Coronary artery (tissue), 2 donors: ENCODE data around the gene PHC3.

Source experiments
- DNase-seq: peaks from one replicate; pipeline ENCODE4 v3.0.0-alpha.2; 2017; ENCODE audit warnings: low spot score
- H3K27ac ChIP-seq, 2 donors: fragments of 200-600 bp; sonication (generic); one replicate each; pipeline ENCODE4 v1.5.1; 2016 to 2019
- H3K4me3 ChIP-seq: fragments of 200-600 bp; sonication (generic); 2 replicates; pipeline ENCODE4 v1.5.1; 2016; ENCODE audit warnings: mild to moderate bottlenecking, moderate library complexity
- TF ChIP-seq, protein P1 (sequence below): fragments of 200-600 bp; sonication (generic); IDR thresholded peaks from one replicate; pipeline ENCODE4 v1.5.1; 2019; ENCODE audit warnings: antibody characterized with exemption

The PHC3 gene

DNA sequence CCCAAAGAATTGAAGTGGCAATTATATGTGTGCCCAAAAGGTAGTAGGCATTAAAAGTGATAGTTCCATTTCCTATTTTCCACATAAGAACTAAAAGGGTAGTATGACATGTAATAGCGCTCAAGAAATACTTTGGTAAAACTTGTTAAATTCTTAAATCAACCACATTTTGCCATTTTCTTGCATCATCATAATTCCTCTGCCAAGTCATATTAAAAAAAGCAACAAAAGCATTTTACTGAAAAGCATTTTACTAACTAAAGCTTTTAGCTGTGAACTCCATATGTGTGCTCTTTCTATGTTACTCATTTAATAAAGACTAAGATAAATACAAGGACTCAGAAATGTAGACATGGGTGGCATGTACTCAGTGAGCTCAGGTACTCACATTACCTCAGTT lies 73.6 kb downstream of the PHC3 start:
- no peak overlapping the region for H3K27ac ChIP-seq
- DNase-seq = no peak
- H3K4me3 ChIP-seq = no peak overlapping the region
- TF ChIP-seq, protein P1, sequence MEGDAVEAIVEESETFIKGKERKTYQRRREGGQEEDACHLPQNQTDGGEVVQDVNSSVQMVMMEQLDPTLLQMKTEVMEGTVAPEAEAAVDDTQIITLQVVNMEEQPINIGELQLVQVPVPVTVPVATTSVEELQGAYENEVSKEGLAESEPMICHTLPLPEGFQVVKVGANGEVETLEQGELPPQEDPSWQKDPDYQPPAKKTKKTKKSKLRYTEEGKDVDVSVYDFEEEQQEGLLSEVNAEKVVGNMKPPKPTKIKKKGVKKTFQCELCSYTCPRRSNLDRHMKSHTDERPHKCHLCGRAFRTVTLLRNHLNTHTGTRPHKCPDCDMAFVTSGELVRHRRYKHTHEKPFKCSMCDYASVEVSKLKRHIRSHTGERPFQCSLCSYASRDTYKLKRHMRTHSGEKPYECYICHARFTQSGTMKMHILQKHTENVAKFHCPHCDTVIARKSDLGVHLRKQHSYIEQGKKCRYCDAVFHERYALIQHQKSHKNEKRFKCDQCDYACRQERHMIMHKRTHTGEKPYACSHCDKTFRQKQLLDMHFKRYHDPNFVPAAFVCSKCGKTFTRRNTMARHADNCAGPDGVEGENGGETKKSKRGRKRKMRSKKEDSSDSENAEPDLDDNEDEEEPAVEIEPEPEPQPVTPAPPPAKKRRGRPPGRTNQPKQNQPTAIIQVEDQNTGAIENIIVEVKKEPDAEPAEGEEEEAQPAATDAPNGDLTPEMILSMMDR = no peak

DNA sequence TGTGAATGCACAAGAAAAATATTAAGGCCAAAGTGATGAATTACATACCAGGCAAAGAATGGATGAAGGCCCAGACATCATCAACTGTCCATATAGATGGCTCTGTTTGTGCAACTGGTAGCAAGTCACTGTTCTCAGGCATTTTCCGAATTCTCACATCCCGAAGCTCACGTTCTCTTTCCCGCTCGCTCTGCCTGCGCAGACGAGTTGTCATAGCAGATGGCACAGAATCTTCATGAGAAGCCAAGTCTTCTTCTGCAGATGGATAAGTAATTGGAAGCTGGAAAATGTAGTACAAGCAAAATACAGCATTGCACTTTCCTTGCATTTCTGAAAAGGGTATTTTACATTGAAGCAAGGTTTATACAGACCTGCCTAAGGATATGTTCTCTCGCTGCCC lies 79.1 kb downstream of the PHC3 start:
- no peak for DNase-seq
- TF ChIP-seq, protein P1 = no peak
- Histone ChIP-seq H3K27ac (no peak overlapping the region), H3K4me3 (no peak overlapping the region)

DNA sequence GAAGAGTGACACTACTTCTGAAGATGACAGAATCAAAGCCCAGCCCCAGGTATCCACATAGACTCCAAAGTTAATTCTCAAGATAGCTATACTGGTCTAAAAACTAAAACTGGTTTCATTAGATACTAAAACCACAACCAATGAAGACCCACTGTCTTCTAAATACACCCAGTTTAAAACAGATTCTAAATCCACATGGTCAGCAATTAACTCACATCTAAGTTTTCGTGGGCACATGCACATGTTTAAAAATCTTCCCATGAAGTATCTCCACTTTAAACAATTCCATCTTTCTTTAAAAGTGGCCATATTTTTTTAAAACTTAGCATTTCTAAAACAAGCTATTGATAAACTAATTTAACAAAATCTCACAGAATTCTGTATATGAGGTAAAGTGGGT lies 80.6 kb downstream of the PHC3 start:
- Histone ChIP-seq H3K27ac (no peak overlapping the region), H3K4me3 (no peak overlapping the region)
- DNase-seq = no peak
- TF ChIP-seq, protein P1 = no peak

DNA sequence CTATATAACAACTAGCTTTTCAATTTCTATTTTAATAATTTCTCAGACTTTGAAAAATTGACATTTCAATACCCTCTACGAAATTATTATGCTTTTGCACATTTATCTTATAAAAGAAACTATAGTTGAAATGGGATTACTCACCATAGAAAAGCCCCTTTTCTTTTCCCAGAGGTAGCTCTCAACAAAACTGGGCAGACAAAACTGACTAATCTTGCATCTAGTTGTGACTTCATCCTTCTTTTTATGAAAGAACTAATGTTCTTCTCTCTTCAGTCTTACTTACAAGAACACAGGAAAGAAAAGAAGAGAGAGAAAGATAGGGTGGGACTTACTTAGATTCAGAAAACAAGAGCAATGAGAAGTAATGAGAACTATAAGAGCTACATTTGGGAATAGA lies 82.8 kb downstream of the PHC3 start:
- TF ChIP-seq, protein P1 = no peak
- H3K27ac ChIP-seq = no peak overlapping the region
- DNase-seq = no peak
- no peak overlapping the region for H3K4me3 ChIP-seq

DNA sequence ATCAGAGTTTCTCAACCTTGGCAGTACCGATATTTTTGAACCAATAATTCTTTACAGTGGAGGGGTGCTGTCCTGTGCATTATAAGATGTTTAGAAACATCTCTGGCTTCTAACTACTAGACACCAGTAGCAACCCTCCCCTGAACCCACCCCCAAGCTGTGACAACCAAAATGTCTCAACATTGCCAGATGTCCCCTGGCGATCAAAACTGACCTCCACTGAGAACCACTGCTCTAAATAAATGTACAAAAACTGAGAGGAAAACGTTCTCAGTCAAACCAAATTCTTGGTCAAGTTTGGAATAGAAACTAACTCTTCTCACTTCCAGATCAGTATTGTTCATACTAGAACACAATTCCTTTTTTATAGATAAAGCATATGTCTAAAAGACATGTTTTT lies 85.2 kb downstream of the PHC3 start:
- DNase-seq = no peak
- no peak overlapping the region for H3K4me3 ChIP-seq
- no peak overlapping the region for H3K27ac ChIP-seq
- TF ChIP-seq, protein P1 = no peak

DNA sequence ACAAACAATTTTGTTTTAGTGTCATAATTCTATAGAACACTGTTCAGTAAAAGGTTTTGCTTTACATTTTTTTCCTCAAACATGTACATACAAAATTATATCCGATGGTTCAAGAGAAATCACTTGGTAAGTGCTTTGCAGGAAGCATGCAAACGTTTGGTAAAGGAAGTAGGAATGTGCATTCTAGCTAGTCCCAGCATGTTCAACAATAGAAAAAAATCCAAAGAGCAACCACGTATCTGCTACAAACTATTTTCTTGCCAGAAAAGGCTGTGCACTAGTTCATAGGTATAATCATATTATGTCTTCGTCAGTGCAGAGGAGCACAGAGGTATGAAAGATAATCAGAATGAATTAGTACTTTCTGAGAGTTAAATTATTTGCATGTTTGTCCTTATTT lies 85.8 kb downstream of the PHC3 start:
- no peak for DNase-seq
- TF ChIP-seq, protein P1 = no peak
- no peak overlapping the region for H3K4me3 ChIP-seq
- H3K27ac ChIP-seq = no peak overlapping the region

DNA sequence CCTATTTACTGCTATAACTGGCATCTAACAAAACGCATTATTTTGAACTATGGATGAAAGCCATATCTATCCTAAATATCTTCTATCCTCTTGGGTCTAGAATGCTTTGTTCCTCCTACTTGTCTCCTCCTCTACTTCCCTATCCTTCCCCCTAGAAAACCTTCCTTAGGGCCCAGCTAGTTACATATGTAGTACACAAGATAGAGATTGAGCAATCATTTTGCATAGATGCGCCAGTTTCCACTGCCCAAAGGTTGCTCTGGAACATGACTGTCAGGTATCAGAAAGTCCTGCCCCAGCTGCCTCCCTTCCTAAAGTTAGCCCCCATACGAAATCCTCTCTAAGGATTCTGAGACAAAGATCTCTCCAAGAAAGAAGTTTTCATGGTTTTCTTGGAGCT lies 88.6 kb downstream of the PHC3 start:
- TF ChIP-seq, protein P1 = no peak
- Histone ChIP-seq H3K27ac (no peak overlapping the region), H3K4me3 (no peak overlapping the region)
- no peak for DNase-seq
